KMS-11 (cell line): ENCODE data around the gene SCYGR3.

Experiments
- H2AFZ ChIP-seq: fragments of 200-600 bp; sonication (generic); 2 replicates; pipeline ENCODE4 v1.6.1; 2016; ENCODE audit warnings: antibody characterized with exemption, mixed run types, low read depth
- H3K27ac ChIP-seq: fragments of 200-600 bp; sonication (generic); 2 replicates; pipeline ENCODE4 v1.6.1; 2016; ENCODE audit warnings: mild to moderate bottlenecking, mixed run types
- H3K27me3 ChIP-seq: fragments of 200-600 bp; sonication (generic); 2 replicates; pipeline ENCODE4 v1.6.1; 2017; ENCODE audit warnings: mild to moderate bottlenecking, low read depth, mixed run types, moderate library complexity; ENCODE audit not compliant: insufficient read depth
- H3K36me3 ChIP-seq: fragments of 200-600 bp; sonication (generic); 2 replicates; pipeline ENCODE4 v1.6.1; 2017; ENCODE audit warnings: mild to moderate bottlenecking, mixed run types; ENCODE audit not compliant: insufficient read depth
- H3K4me1 ChIP-seq: fragments of 200-600 bp; sonication (generic); 2 replicates; pipeline ENCODE4 v1.6.1; 2016; ENCODE audit warnings: mild to moderate bottlenecking, low read depth, mixed run types; ENCODE audit not compliant: poor library complexity, severe bottlenecking
- H3K4me2 ChIP-seq: fragments of 200-600 bp; sonication (generic); 2 replicates; pipeline ENCODE4 v1.7.0; 2016; ENCODE audit warnings: mild to moderate bottlenecking, mixed run types
- H3K4me3 ChIP-seq: fragments of 200-600 bp; sonication (generic); IDR thresholded peaks from 2 replicates; pipeline ENCODE4 v1.6.1; 2017; ENCODE audit warnings: low read depth, low read length, mixed read lengths; ENCODE audit not compliant: insufficient read depth
- H3K79me2 ChIP-seq: fragments of 200-600 bp; sonication (generic); 2 replicates; pipeline ENCODE4 v1.6.1; 2016; ENCODE audit warnings: low read depth, mixed run types; ENCODE audit not compliant: insufficient read depth
- H3K9ac ChIP-seq: fragments of 200-600 bp; sonication (generic); 2 replicates; pipeline ENCODE4 v1.6.1; 2016; ENCODE audit warnings: mild to moderate bottlenecking, mixed run types
- H4K20me1 ChIP-seq: fragments of 200-600 bp; sonication (generic); 2 replicates; pipeline ENCODE4 v1.6.1; 2016; ENCODE audit warnings: mild to moderate bottlenecking, mixed run types; ENCODE audit not compliant: insufficient read depth
- CTCF ChIP-seq: fragments of 200-600 bp; sonication (generic); conservative IDR thresholded peaks from 2 replicates; pipeline ENCODE4 v1.6.1; 2017; ENCODE audit warnings: low read depth, mild to moderate bottlenecking, antibody characterized with exemption, low read length, moderate library complexity, mixed read lengths

SCYGR3 gene

GRCh38 chr2:227629435-227629834, 14.8 kb upstream of the SCYGR3 start:
- TF ChIP-seq CTCF: no peak
- Histone ChIP-seq H3K36me3 (no peaks in the 10 kb centered on the region), H3K9ac (no peak overlapping the region), H3K4me3 (no peak overlapping the region), H3K27me3 (no peaks in the 10 kb centered on the region), H3K4me2 (no peak overlapping the region), H3K79me2 (no peaks in the 10 kb centered on the region), H3K27ac (no peak overlapping the region), H3K4me1 (no peaks in the 10 kb centered on the region), H4K20me1 (no peaks in the 10 kb centered on the region), H2AFZ (no peak overlapping the region)

- Histone ChIP-seq H3K27ac (no peak overlapping the region), H3K27me3 (no peaks in the 10 kb centered on the region), H3K4me1 (no peaks in the 10 kb centered on the region), H4K20me1 (no peaks in the 10 kb centered on the region), H2AFZ (no peak overlapping the region), H3K36me3 (no peaks in the 10 kb centered on the region), H3K4me3 (no peak overlapping the region), H3K79me2 (no peaks in the 10 kb centered on the region), H3K9ac (no peak overlapping the region), H3K4me2 (no peak overlapping the region)
- TF ChIP-seq CTCF: no peak
These were observed 13.1 kb upstream of the SCYGR3 start for GRCh38 chr2:227627769-227628168.

GRCh38 chr2:227626580-227627151, 12.0 kb upstream of the SCYGR3 start:
- no peaks in the 10 kb centered on the region for H3K4me1 ChIP-seq
- no peak overlapping the region for H2AFZ ChIP-seq
- no peak overlapping the region for H3K9ac ChIP-seq

GRCh38 chr2:227625420-227625819, 10.8 kb upstream of the SCYGR3 start:
- Histone ChIP-seq H3K27ac (no peak overlapping the region), H4K20me1 (no peaks in the 10 kb centered on the region), H3K79me2 (no peaks in the 10 kb centered on the region), H3K36me3 (no peaks in the 10 kb centered on the region), H3K4me1 (no peaks in the 10 kb centered on the region), H2AFZ (no peak overlapping the region), H3K9ac (no peak overlapping the region), H3K4me2 (no peak overlapping the region; the same call in 1 of the 2 replicates), H3K4me3 (no peak overlapping the region), H3K27me3 (no peaks in the 10 kb centered on the region)
- no peak for TF ChIP-seq CTCF

More at GRCh38 chr2:227626580-227627151, 12.0 kb upstream of the SCYGR3 start:
- Histone ChIP-seq H3K79me2 (no peaks in the 10 kb centered on the region), H4K20me1 (no peaks in the 10 kb centered on the region), H3K4me2 (no peak overlapping the region), H3K27me3 (no peaks in the 10 kb centered on the region), H3K27ac (no peak overlapping the region), H3K4me3 (no peak overlapping the region), H3K36me3 (no peaks in the 10 kb centered on the region)
- TF ChIP-seq CTCF: no peak
